HEK293 (cell line): Measurements from ENCODE around the gene ZBED4.

ENCODE experiments used
- CTCF ChIA-PET: fragments of 350-600 bp; formaldehyde crosslinking; extraction: SDS; loops from one replicate; lab custom pipeline; 2021; ENCODE audit warnings: antibody characterized with exemption; lab: Yijun Ruan, JAX
- POLR2A ChIA-PET: fragments of 300-600 bp; formaldehyde crosslinking; extraction: SDS; loops from one replicate; lab custom pipeline; 2020; ENCODE audit warnings: antibody characterized with exemption, inconsistent platforms; lab: Yijun Ruan, JAX
- H3K27ac ChIP-seq: fragments of 200-500 bp; sonication (Bioruptor generic); 2 replicates; pipeline ENCODE4 v1.5.1; 2014; ENCODE audit warnings: low read depth, low read length, control low read depth, inconsistent platforms; ENCODE audit errors: extremely low read depth
- H3K36me3 ChIP-seq, 2 experiments: fragments of 200-500 bp in 1 of 2; sonication (Bioruptor generic) in 1 of 2; 1 replicate in 1 of 2; 2 replicates in 1 of 2; pipeline ENCODE4 v1.5.1; 2014 to 2017; ENCODE audit warnings: inconsistent platforms in 2 of 2, low read length in 2 of 2; ENCODE audit not compliant: control insufficient read depth in 2 of 2, insufficient read depth in 1 of 2
- H3K4me1 ChIP-seq: fragments of 200-500 bp; sonication (Bioruptor generic); 2 replicates; pipeline ENCODE4 v1.5.1; 2014; ENCODE audit warnings: mild to moderate bottlenecking, low read length, inconsistent platforms; ENCODE audit not compliant: control insufficient read depth, insufficient read depth
- H3K4me3 ChIP-seq: 2 replicates; pipeline ENCODE4 v1.5.1; 2011; ENCODE audit warnings: low read depth, mild to moderate bottlenecking, control low read depth, low read length, moderate library complexity
- H3K9me3 ChIP-seq: fragments of 200-500 bp; sonication (Bioruptor generic); 2 replicates; pipeline ENCODE4 v1.5.1; 2014; ENCODE audit warnings: low read depth, low read length, inconsistent platforms; ENCODE audit not compliant: control insufficient read depth, insufficient read depth
- HOXC10 ChIP-seq: sonication (generic); formaldehyde crosslinking; IDR thresholded peaks from 2 replicates; pipeline ENCODE4 v1.8.1; 2023; ENCODE audit warnings: mild to moderate bottlenecking, missing genetic modification reagents
- HOXD13 ChIP-seq: sonication (generic); formaldehyde crosslinking; IDR thresholded peaks from 2 replicates; pipeline ENCODE4 v1.8.0; 2022; ENCODE audit warnings: missing genetic modification reagents, borderline replicate concordance
- KLF7 ChIP-seq: fragments of 450-650 bp; formaldehyde crosslinking; IDR thresholded peaks from 2 replicates; pipeline ENCODE4 v1.5.1; 2016; ENCODE audit warnings: missing biosample characterization, missing genetic modification characterization, borderline replicate concordance
- KLF9 ChIP-seq: fragments of 450-650 bp; formaldehyde crosslinking; IDR thresholded peaks from 2 replicates; pipeline ENCODE4 v1.5.1; 2016; ENCODE audit warnings: missing biosample characterization, missing genetic modification characterization, low read depth
- ZBTB1 ChIP-seq: fragments of 450-650 bp; formaldehyde crosslinking; IDR thresholded peaks from 2 replicates; pipeline ENCODE4 v1.5.1; 2016; ENCODE audit warnings: missing biosample characterization, missing genetic modification characterization
- ZNF10 ChIP-seq: fragments of 450-650 bp; formaldehyde crosslinking; IDR thresholded peaks from 2 replicates; pipeline ENCODE4 v1.5.1; 2017; ENCODE audit warnings: missing biosample characterization, missing genetic modification characterization
- ZNF311 ChIP-seq: fragments of 450-650 bp; formaldehyde crosslinking; IDR thresholded peaks from 2 replicates; pipeline ENCODE4 v1.5.1; 2017; ENCODE audit warnings: missing biosample characterization, missing genetic modification characterization, borderline replicate concordance
- ZNF423 ChIP-seq: fragments of 450-650 bp; formaldehyde crosslinking; IDR thresholded peaks from 2 replicates; pipeline ENCODE4 v1.5.1; 2016; ENCODE audit warnings: missing biosample characterization, missing genetic modification characterization
- ZNF473 ChIP-seq: fragments of 450-650 bp; formaldehyde crosslinking; IDR thresholded peaks from 2 replicates; pipeline ENCODE4 v1.5.1; 2017; ENCODE audit warnings: missing biosample characterization, missing genetic modification characterization
- ZNF521 ChIP-seq: fragments of 450-650 bp; formaldehyde crosslinking; IDR thresholded peaks from 2 replicates; pipeline ENCODE4 v1.5.1; 2017; ENCODE audit warnings: missing biosample characterization, mild to moderate bottlenecking, missing genetic modification characterization
- ZNF623 ChIP-seq: fragments of 450-650 bp; formaldehyde crosslinking; IDR thresholded peaks from 2 replicates; pipeline ENCODE4 v1.5.1; 2016; ENCODE audit warnings: missing biosample characterization, missing genetic modification characterization
- ZNF624 ChIP-seq: fragments of 450-650 bp; formaldehyde crosslinking; IDR thresholded peaks from 2 replicates; pipeline ENCODE4 v1.5.1; 2017; ENCODE audit warnings: missing biosample characterization, missing genetic modification characterization
- ZNF776 ChIP-seq: fragments of 450-650 bp; formaldehyde crosslinking; IDR thresholded peaks from 2 replicates; pipeline ENCODE4 v1.5.0; 2017; ENCODE audit warnings: missing biosample characterization, missing genetic modification characterization, borderline replicate concordance
- TF ChIP-seq, protein P1 (sequence below): fragments of 450-650 bp; formaldehyde crosslinking; IDR thresholded peaks from 2 replicates; pipeline ENCODE4 v1.5.1; 2016; ENCODE audit warnings: missing biosample characterization, missing genetic modification characterization, borderline replicate concordance
- TF ChIP-seq, protein P2 (sequence below): fragments of 450-650 bp; formaldehyde crosslinking; IDR thresholded peaks from 2 replicates; pipeline ENCODE4 v1.5.1; 2016; ENCODE audit warnings: missing biosample characterization, missing genetic modification characterization
- TF ChIP-seq, protein P3 (sequence below): fragments of 450-650 bp; formaldehyde crosslinking; IDR thresholded peaks from 2 replicates; pipeline ENCODE4 v1.5.1; 2017; ENCODE audit warnings: missing biosample characterization, mild to moderate bottlenecking, missing genetic modification characterization, moderate library complexity

The ZBED4 gene

DNA sequence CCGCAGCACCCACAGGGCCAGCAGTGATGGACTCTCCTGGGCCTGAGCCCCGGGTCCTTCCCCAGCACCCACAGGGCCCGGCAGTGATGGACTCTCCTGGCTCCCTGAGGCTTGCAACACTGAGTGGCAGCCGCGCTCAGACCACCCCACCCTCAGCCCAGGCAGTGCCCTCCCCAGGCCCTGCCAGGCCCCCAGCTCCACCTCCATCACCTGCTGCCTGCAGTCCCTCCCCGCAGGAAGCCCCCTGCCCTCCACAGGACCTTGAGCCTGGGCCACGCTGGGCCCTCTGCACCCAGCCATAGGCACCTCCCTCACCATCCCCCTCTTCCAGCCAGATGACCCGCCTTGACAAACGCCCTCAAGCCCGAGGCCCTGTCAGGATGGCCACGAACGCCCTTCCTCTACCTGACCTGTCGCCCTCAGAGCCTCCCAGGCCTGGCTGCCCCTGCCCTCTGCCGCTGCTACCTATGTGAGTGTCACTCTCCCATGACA lies 53.2 kb downstream of the ZBED4 start:
- H3K9me3 ChIP-seq = no peaks in the 10 kb centered on the region
- no peak overlapping the region for H3K27ac ChIP-seq
- CTCF ChIA-PET = no interaction called here
- TF ChIP-seq KLF9 (tag by site-specific recombination) (no peak), ZNF623 (tag by site-specific recombination) (no peak)
- H3K36me3 ChIP-seq = peaks cover 0 to 82% of the 10 kb centered on the region in 2 experiments; a peak in 2 of 3 replicates
- POLR2A ChIA-PET = no interaction called here
- no peak overlapping the region for H3K4me3 ChIP-seq
- H3K4me1 ChIP-seq = no peaks in the 10 kb centered on the region

DNA sequence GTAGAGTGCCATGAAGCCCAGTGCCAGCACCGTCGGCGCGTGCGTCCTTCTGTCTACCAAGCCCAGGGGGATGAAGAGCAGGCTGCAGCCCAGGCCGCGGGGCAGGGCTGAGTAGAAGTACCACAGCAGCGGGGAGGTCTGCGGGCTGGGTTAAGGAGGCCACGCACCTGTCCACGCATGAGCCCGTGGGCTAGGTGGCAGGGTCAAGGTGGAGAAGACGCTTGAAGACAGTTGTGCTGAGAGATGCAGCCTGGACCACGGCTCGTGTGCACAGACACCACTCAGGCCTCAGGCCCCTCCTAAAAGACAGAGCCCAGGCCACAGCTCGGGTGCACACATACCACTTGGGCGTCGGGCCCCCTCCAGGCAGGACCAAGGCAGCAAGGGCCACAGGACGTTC lies 54.2 kb downstream of the ZBED4 start:
- H3K36me3 ChIP-seq = peaks cover 0 to 80% of the 10 kb centered on the region in 2 experiments; a peak in 2 of 3 replicates
- ChIA-PET CTCF (no interaction called here), POLR2A (no interaction called here)
- no peaks in the 10 kb centered on the region for H3K9me3 ChIP-seq
- no peak for TF ChIP-seq KLF7
- TF ChIP-seq ZBTB1 (tag by site-specific recombination) = no peak
- TF ChIP-seq ZNF311 (tag by site-specific recombination) = no peak
- TF ChIP-seq ZNF521 (tag by site-specific recombination) = no peak
- TF ChIP-seq, protein P1, sequence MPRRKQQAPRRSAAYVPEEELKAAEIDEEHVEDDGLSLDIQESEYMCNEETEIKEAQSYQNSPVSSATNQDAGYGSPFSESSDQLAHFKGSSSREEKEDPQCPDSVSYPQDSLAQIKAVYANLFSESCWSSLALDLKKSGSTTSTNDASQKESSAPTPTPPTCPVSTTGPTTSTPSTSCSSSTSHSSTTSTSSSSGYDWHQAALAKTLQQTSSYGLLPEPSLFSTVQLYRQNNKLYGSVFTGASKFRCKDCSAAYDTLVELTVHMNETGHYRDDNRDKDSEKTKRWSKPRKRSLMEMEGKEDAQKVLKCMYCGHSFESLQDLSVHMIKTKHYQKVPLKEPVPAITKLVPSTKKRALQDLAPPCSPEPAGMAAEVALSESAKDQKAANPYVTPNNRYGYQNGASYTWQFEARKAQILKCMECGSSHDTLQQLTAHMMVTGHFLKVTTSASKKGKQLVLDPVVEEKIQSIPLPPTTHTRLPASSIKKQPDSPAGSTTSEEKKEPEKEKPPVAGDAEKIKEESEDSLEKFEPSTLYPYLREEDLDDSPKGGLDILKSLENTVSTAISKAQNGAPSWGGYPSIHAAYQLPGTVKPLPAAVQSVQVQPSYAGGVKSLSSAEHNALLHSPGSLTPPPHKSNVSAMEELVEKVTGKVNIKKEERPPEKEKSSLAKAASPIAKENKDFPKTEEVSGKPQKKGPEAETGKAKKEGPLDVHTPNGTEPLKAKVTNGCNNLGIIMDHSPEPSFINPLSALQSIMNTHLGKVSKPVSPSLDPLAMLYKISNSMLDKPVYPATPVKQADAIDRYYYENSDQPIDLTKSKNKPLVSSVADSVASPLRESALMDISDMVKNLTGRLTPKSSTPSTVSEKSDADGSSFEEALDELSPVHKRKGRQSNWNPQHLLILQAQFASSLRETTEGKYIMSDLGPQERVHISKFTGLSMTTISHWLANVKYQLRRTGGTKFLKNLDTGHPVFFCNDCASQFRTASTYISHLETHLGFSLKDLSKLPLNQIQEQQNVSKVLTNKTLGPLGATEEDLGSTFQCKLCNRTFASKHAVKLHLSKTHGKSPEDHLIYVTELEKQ (tag by site-specific recombination) = no peak
- no peak for TF ChIP-seq ZNF776
- no peaks in the 10 kb centered on the region for H3K4me1 ChIP-seq
- no peak overlapping the region for H3K4me3 ChIP-seq
- no peak overlapping the region for H3K27ac ChIP-seq

DNA sequence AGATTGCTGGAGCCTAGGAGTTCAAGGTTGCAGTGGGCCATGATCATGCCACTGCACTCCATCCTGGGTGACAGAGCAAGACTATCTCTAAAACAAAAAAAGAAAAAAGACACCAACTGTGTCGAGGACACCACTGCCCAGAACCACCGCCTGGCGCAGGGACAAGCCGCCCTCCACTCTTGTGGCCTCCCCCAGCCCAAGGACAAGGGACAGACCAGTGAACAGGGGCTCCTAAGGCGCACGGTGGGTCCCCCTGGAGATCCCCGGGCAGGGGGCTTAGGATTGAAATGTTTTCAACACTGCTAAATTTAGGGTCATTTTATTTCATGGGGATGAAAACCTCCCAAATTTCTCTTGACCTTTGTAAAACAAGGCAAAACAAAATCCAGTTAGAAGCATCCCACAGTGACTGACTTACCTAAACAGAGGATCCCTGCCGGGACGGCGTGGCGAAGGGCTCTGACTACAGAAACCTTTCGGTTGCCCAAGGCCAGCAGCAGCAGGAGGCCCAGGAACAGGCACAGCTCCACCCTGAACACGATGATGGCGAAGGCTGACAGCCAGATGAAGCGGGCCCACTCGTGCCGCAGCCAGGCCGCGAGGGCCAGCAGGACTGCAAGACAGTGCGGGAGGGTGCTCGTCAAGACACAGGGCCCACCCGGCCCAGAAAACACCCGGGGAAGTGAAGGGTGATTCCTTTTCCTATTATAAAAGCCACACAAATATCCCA lies 56.0 kb downstream of the ZBED4 start:
- no peaks in the 10 kb centered on the region for H3K9me3 ChIP-seq
- POLR2A ChIA-PET = no interaction called here
- CTCF ChIA-PET = no interaction called here
- peaks cover 2 to 78% of the 10 kb centered on the region in 2 experiments; a peak in 2 of 3 replicates for H3K36me3 ChIP-seq
- no peak overlapping the region for H3K4me3 ChIP-seq
- TF ChIP-seq, protein P2, sequence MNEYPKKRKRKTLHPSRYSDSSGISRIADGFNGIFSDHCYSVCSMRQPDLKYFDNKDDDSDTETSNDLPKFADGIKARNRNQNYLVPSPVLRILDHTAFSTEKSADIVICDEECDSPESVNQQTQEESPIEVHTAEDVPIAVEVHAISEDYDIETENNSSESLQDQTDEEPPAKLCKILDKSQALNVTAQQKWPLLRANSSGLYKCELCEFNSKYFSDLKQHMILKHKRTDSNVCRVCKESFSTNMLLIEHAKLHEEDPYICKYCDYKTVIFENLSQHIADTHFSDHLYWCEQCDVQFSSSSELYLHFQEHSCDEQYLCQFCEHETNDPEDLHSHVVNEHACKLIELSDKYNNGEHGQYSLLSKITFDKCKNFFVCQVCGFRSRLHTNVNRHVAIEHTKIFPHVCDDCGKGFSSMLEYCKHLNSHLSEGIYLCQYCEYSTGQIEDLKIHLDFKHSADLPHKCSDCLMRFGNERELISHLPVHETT (tag by site-specific recombination) = no peak
- TF ChIP-seq ZNF423 (tag by site-specific recombination) (no peak), ZNF473 (tag by site-specific recombination) (no peak), ZNF10 (tag by site-specific recombination) (no peak), HOXC10 (CRISPR knock-in tag) (no peak), ZNF624 (tag by site-specific recombination) (no peak), HOXD13 (no peak)
- TF ChIP-seq, protein P3, sequence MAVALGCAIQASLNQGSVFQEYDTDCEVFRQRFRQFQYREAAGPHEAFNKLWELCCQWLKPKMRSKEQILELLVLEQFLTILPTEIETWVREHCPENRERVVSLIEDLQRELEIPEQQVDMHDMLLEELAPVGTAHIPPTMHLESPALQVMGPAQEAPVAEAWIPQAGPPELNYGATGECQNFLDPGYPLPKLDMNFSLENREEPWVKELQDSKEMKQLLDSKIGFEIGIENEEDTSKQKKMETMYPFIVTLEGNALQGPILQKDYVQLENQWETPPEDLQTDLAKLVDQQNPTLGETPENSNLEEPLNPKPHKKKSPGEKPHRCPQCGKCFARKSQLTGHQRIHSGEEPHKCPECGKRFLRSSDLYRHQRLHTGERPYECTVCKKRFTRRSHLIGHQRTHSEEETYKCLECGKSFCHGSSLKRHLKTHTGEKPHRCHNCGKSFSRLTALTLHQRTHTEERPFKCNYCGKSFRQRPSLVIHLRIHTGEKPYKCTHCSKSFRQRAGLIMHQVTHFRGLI (tag by site-specific recombination) = no peak
- no peak overlapping the region for H3K27ac ChIP-seq
- H3K4me1 ChIP-seq = no peaks in the 10 kb centered on the region
